GM18867 (cell line): Measurements from ENCODE around the gene SCARF2.
"Not testable (repeated sequence)": the region's sequence is repeated elsewhere in the genome, so short reads cannot be mapped to it uniquely, and the experiment has no call there.

ENCODE experiments used
- ATAC-seq: cut with Tn5 transposase; IDR thresholded peaks from one replicate; pipeline ENCODE4 v1.9.1; 2021; ENCODE audit warnings: mild to moderate bottlenecking, moderate library complexity; ENCODE audit not compliant: unreplicated experiment

SCARF2 gene

DNA sequence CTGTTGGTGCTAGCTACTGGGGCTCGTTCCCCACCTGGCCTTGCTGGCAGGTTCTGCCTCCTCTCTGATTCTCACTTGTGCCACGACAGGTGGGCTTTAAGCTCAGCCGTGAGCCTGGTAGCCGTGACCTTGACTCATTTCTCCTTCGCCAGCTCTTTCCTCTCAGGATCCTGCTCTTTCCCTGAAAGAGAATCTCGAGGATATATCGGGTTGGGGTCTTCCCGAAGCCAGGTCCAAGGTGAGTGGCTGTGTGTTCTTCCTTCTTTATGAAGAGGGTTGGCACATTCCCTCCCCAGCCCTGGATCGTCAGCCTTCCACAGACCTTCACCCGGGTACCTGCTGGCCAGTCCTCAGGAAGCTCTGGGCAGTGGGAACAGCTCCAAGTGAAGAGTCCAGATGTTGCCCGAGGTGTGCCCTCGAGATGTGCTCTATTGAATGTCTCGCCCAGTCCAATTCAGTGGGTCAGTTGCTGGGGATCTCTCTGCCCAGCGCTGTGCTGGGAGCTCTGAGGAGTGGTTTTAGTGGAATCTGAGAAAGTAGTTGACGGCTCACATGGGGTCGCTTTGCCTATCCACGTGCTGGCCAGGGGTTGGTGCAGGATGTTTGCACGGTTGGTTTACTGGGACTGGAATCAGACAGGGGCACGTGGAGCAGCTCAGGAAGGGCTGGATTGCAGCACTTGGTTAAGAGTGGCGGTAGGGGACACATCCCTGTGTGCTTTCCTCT is 42.3 kb downstream of the SCARF2 start:
- no peak for ATAC-seq

DNA sequence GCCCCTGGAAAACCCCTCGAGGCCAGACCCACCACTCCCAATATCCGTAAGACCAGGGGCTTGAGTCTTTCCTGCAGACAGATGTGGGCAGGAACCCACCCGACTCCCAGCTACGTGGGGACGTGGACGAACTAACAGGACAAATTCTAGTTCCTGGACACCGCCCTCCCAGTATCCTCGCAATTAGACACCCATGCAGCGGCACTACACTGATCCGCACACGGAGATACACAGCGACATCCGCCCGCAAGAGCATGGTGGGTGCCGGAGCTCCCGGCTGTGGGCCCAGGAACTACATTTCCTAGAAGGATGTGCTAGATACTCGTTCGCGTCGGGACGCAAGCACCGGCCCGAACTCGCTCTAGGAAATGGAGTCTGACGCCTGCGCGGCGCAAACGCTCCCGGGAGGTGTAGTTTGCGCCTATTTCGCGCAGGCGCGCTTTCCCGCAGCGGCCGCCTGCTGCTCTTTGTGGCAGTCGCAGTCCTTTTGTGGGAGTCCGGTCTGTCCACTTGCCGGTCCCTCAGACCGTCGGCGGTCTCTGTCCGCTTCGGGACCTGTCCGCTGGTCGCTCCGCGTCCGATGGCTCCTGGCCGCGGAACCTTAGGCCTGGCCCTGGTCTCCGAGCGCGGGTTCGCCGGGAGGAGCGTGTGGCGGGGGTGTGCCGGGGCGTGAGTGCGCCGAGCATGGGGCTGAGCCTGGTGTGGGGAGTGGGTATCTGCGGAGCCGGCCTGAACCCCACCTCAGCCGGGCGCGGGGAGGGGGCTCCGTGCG is 43.7 kb downstream of the SCARF2 start, which contains the start of gene ZNF74:
Gene ZNF74 (plus strand): TSS at position 447 of the 772 bp plus-strand sequence. CDS start 478 bp downstream, outside the sequence.
- ATAC-seq = no peak

DNA sequence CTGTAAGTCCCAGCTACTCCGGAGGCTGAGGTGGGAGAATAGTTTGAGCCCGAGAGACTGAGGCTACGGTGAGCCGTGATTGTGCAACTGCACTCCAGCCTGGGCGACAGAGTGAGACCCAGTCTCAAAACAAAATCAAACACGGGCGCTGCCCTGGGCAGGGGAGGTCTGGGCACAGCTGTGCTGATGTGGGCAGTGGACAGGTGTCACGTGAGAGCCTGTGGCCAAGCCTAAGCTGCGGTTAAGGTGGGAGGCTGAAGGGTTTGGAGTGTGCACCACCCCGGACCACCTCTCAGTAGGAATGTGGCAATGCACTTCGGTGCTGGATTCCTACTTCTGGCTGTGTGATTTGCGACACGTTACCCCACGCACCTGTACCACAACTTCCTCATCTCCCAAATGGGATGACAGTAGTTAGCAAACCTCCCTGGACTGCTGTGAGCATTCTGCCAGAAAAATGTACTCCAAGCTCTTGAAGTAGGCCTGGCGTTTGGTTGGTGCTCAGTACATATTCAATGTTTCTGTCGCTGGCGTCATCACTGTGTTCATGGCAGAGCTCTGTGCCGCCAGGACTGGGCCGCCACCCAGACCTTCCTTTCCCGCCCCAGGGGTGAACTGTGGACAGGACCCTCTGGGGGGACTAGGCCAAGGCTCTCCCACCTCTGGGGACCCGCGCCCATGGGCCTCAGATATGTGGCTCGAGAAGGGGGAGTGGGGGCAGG is 44.5 kb downstream of the SCARF2 start:
- no peak for ATAC-seq

DNA sequence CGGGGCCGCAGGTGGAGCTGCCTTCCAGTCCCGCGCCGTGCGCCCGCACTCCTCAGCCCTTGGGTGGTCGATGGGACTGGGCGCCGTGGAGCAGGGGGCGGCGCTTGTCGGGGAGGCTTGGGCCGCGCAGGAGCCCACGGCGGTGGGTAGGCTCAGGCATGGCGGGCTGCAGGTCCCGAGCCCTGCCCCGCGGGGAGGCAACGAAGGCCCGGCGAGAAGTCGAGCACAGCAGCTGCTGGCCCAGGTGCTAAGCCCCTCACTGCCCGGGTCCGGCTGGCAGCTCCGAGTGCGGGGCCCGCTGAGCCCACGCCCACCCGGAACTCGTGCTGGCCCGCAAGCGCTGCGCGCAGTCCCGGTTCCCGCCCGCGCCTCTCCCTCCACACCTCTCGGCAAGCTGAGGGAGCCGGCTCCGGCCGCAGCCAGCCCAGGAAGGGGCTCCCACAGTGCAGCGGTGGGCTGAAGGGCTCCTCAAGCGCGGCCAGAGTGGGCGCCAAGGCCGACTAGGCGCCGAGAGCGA is 45.2 kb downstream of the SCARF2 start:
- ATAC-seq = not testable (repeated sequence)

DNA sequence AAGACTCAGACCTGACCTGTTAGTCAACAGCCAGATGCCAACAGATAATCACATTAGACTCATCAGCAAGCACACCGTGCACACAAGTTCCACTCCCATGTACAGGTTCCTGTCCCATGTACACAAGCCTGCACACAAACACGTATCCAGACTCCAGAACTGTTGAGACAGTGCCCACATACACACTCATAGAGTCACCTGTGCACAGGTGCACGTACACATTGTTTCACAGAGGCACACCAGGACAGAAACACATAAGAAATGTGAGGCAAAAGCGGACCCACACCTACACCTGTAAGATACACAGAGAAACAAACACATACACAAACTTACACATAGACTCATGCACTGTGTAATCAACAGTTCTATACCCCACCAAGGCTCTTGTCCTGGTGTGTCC is 46.4 kb downstream of the SCARF2 start:
- ATAC-seq = no peak

DNA sequence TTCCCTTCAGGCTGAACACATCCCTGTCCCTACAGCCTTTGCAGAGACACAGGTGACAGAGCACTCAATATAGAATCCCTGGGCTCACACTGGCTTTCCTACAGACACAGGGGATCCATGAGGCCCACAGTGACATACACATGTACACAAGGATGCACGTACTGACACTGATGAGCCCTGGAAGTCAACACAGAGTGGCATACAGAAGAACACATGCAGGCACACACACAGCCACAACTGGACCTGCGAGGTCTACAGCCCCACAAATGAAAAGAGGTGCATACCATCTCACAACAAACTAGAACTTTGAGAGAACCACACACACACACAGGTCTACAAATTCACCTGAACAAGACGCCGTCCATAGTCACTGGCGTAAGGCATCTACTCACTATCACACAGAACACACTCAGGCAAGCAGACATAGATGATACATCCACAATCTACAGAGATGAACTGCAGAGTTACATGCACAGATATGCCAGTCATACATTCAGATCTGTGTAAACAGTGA is 47.2 kb downstream of the SCARF2 start:
- ATAC-seq = no peak

DNA sequence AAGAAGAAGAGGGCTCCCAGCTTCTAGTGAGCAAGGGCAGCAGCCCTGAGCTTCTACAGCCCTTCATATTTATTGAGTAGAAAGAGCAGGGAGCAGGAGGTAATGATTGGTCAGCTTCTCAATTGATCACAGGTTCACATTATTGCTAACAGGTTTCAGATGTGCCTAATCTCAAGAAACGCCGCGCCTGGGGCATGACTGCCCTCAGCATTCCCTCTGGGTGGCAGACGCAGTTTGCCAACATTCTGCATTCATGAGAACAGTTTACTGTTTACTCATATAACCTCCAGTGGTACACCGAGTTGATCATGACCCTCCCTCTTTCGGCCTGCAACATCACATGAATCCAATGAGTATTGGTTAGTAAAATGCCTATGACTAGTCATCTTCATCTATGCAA is 48.3 kb downstream of the SCARF2 start:
- no peak for ATAC-seq

DNA sequence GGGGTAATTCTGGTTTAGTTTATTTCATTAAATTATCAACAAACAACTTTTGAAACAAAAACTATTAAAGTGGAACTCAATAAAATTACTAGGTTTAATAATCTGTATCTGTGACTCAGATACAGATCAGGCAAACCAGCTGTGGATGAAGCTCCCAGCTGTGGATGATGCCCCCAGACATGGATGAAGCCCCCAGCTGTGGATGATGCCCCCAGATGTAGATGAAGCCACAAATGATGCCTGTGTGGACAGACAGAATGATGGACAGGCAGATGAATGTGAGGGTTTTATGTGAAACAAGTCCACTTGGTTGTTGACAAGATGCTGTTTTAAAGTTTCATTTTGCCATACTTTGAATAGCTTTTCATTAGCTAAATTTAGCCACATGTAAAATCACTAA is 49.4 kb downstream of the SCARF2 start:
- ATAC-seq = no peak

DNA sequence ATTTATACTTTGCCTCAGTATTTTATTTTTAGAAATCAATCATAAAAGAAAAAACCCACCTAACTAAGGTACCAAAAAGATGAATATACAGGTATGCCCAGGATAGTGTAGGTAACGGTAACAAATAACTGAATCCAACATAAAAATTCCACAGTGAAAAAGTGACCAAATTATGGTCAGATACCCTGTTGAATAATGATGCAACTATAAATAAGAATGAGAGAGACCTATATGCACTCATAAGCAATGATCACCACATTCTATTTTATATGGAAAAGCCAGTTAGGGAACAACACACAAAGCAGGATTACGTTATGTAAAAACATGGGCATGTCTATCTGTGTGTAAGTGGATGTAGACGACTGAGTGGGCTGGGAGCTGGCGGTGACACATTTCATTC is 50.7 kb downstream of the SCARF2 start:
- ATAC-seq = no peak

DNA sequence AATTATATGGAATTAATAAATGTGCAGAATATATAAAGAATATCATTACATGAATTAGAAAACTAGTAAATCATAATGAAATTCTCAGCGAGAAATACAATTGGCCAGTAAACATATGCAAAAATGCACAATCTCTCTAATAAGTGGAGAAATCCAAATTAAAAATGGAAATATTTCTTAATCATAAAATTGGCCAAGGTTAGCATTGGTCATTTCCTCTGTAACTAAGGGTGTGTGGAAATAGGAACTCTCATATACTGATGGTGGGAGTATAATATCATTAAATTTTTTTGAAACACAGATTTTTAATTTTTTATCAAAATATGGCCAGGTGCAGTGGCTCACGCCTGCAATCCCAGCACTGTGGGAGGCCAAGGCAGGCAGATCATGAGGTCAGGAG is 51.3 kb downstream of the SCARF2 start:
- no peak for ATAC-seq

DNA sequence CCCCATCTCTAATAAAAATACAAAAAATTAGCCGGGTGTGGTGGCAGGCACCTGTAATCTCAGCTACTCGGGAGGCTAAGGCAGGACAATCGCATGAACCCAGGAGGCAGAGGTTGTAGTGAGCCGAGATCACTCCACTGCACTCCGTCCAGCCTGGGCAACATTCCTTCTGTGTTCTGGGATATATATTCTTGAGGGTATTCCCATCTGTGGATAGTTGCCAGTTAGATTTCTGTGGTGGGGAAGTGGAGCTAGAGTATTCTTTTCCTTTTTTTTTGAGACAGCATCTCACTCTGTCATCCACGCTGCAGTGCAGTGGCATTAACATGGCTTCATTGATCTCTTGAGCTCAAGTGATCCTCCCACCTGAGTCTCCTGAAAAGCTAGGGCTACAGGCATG is 52.8 kb downstream of the SCARF2 start:
- no peak for ATAC-seq

DNA sequence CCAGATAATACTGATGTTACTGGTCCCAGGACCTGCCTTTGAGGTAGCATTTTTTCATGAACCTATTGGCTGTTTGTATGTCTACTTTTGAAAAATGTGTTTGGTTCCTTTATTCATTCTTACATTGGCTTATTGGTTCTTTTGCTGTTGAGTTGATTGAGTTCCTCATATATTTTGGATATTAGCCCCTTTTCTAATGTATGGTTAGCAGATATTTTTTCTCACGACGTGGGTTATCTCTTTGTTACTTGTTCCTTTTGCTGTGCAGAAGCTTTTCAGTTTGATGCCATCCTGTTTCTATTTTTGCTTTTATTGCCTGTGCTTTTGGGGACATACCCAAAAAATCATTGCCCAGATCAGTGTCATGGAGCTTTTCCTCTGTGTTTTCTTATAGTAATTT is 53.5 kb downstream of the SCARF2 start:
- ATAC-seq = no peak

DNA sequence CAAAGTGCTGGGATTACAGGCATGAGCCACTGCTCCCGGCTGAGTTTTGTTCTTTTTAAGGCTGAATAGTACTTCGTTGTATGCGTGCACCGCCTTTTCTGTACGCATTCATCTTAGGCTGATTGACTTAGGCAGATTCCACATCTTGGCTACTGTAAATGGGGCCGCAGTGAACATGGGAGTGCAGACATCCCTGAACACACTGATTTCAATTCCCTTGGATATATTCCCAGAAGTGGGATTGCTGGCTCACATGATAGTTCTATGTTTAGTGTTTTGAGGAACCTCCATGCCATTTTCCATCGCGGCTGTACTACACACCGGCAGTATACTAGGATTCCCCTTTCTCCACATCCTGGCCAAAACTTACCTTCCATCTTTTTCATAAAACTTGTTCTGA is 54.1 kb downstream of the SCARF2 start:
- ATAC-seq = no peak

DNA sequence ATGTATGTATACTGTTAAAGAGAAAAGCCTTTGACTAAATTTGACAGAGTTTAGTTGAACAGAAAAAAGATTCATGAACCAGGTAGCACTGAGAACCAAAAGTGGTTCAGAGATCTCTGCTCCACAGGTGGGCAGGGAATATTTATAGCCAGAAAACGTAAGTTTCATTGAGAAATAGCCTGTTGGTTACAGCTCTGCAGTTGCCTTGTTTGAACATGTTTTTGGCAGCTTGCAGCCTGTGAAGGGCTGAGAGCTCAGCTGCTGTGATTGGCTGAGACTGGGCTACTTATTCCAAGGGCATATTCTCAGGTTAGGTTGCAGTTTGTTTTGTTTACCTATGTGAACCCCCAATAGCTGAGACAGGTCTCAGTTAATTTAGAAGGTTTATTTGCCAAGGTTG is 57.1 kb downstream of the SCARF2 start:
- no peak for ATAC-seq

DNA sequence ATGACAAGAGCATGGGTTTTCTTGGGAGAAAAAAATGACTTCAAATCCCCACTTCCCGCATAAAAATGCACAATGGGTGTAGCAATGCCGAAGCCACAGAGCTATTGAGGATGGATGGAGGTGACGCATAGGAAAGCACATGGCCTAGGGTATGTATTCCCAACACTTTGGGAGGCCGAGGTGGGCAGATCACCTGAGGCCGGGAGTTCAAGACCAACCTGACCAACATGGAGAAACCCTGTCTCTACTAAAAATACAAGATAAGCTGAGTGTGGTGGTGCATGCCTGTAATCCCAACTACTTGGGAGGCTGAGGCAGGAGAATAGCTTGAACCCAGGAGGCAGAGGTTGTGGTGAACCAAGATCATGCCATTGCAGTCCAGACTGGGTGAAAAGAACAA is 58.9 kb downstream of the SCARF2 start:
- not testable (repeated sequence) for ATAC-seq

DNA sequence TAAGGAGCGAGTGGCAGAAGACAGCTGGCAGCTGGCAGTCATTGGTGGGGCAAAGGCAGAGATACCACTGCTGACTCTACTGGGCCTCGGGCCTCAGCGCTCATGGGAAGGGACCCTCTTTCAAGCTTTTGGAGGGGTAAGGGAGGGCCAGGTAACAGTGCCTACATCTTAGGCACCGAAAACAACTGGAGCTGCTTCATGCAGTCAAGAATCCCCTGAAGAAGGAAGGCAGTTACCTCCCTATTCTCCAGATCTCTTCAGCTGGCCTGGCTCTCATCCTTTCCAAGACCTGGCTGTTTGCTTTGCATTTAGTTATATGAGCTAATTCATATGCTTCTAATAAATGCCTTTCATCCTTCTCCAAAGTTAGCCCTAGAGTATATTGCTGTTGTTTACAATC is 59.5 kb downstream of the SCARF2 start:
- no peak for ATAC-seq

DNA sequence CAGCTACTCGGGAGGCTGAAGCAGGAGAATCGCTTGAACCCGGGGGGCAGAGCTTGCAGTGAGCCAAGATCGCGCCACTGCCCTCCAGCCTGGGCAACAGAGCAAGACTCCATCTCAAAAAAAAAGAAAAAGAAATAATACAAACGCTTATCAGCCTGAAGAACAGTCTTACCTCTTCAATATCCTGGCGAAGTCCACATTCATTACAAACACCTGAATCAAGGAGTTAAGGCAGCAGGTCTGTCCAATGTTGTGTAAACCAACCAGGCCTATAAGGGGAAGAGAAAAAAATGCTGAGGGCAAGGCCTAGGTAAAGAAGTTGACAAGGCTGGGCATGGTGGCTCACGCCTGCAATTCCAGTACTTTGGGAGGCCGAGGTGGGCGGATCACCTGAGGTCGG is 60.6 kb downstream of the SCARF2 start:
- not testable (repeated sequence) for ATAC-seq

DNA sequence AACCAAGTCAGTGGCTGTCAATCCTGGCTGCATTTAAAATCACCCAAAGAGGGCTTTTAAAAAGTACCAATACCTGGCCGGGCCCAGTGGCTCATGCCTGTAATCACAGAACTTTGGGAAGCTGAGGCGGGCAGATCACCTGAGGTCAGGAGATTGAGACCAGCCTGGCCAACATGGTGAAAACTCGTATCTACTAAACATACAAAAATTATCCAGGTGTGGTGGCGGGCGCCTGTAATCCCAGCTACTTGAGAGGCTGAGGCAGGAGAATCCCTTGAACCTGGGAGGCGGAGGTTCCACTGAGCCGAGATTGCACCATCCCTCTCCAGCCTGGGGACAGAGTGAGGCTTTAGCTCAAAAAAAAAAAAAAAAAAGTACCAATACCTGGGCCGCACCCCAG is 61.3 kb downstream of the SCARF2 start:
- ATAC-seq = not testable (repeated sequence)
